ENCODE data around the gene MRPL23.

Gene MRPL23

GRCh38 chr11:1921574-1922141 is 25.5 kb upstream of the MRPL23 start:
- DNase-seq: no peak

- no peak for DNase-seq
Observed at GRCh38 chr11:1922481-1923081, 24.6 kb upstream of the MRPL23 start.

DNA sequence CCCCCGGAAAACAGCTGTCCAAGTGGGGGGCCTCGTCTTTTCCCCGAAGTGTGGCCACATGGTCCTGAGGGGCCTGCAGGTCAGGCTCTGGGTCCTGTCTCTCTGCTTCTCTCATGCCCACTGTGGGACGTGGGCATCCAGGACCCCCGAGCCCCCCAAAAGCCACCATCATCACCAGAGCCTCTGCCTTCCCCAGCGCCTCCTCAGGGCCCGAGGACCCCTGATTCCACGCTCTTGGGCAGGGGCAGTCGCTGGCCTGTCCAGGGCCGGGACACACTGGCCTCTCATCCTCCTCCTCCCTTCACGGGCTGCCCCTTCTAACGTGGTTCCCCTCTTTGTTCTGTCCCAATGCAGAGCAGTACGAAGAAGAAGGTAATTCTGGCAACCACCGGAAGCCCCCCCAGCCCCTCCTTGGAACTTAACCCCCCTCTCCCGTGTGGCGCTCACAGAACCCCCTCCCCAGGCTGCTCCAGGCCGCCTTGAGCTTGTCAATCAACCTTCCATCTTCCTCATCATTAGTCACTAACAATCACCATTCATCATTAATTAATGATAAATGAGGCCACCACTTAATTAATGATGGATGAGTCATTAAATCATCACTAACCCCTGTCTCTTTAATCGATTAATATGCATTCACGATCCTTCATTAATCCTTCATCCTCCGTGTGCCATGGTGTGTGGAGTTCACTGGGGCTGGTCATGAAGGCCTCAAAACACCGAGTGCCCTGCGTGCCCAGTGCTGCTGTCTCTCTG is 23.8 kb upstream of the MRPL23 start:
- DNase-seq: no peak

- no peak for DNase-seq
Observed at GRCh38 chr11:1924181-1924580, 23.0 kb upstream of the MRPL23 start.

GRCh38 chr11:1924646-1925372 is 22.3 kb upstream of the MRPL23 start:
- no peak for DNase-seq

GRCh38 chr11:1925373-1926155 is 21.6 kb upstream of the MRPL23 start:
- DNase-seq: no peak

DNA sequence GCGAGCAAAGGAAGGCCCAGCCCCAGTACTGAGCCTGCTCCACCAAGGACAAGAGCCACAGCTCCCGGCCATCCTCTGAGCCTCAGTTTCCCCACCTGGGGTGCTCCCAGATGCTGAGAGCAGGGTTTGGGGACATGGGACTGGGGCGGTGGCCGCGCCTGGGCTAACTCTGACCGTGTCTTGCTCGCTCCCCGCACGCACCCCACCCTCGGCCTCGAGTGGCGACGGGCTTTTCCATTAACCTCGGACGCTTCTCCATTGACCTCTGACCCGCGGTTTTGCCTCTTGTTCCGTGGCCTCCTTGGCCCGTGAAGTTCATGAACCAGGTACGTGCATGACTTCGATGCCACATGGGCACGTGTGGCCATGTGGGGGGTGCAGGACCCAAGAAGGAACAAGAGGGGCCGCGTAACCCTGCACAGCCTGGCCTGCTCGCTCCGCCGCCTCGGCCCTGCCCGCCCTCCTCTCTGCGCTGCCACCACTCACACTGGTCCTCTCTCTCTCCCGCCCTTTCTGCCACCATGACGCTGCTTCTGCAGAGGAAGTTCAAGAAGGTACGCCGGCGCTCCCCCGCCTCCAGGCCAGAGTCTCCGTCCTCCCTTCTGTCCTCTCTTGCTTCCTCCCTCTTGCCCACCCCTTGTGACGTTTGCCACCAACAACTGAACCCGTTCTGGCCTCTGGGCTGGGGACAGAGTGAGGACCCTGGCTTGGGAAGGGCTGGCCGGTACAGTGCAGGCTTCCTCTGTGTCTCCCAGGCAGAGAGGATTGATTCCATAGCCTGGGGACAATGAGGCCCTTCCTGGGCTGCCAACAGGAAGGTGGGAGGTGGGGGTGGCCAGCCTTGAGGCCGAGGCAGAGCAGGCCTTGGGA is 20.7 kb upstream of the MRPL23 start:
- no peak for DNase-seq

- DNase-seq: no peak
Observed at GRCh38 chr11:1927026-1927847, 19.9 kb upstream of the MRPL23 start.

GRCh38 chr11:1927848-1928469 is 19.2 kb upstream of the MRPL23 start:
- DNase-seq: no peak

- no peak for DNase-seq
Observed at GRCh38 chr11:1928470-1928890, 18.7 kb upstream of the MRPL23 start.

DNA sequence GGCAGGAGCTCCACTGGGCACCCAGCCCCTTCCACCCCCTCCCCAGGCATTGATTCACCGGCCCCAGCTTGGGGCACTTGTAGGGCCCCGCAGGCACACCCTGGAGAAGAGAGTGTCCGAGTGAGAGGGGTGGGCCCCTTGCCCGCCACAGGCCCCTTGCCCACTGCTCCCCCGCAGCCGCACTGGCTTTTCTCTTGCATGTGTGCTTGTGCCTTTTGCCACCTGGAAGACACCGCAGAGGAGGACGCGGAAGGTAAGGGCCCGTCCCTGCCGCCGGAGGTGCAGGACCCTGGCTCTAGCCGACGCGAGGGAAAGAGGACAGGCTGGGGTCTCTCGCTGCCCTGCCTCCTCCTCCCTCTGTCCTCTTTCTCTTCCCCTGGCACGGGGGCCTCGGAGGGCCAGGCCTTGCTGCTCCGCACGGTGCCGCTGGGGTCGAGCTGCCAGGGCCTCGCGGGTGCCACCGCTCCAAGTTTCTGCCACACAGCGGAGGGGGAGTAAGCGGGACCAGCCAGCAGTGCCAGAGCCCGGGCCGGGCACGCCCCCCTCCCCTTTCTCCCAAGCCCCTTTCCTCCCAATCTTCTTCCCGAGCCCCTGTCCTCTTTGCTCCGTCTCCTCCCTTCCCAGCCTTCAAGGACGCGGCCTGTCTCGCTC is 18.1 kb upstream of the MRPL23 start:
- no peak for DNase-seq

DNA sequence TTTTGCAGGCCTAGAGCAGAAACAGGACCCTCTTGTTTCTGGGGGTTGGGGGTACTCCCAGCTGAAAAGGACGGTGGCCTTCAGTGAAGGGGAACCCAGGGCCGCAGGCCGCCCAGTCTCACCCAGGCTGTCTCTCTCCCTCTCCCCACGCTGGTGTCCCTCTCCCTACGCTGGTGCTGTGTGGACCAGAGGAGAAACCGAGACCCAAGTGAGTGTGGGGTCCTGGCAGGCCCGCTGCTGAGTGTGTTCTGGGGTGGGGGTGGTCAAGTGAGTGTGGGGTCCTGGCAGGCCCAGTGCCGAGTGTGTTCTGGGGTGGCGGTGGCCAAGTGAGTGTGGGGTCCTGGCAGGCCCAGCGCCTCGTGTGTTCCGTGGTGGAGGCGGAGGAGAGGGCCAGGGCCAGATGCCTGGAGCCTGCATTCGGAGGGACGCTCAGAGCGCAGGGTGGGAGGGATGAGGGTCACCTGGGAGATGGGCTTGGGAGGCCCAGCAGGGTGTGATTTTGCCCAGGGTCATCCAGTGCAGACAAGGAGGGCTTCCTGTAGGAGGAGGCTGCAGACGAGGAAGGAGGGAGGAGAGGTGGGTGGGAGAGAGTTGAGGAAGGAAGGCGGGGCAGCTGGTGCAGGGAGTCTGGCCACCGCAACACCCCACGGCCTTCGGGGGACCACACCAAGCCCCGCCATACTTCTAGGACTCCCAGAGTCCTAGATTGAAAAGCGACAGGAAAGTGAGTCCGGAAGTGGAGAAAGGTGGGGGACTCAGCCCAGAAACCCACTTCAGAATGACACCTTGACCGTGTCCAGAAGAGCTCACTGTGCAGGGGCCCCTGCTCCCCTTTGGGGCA is 17.3 kb upstream of the MRPL23 start:
- DNase-seq: no peak

GRCh38 chr11:1930462-1930830 is 16.7 kb upstream of the MRPL23 start:
- DNase-seq: no peak

GRCh38 chr11:1931341-1932104 is 15.6 kb upstream of the MRPL23 start:
- no peak for DNase-seq

DNA sequence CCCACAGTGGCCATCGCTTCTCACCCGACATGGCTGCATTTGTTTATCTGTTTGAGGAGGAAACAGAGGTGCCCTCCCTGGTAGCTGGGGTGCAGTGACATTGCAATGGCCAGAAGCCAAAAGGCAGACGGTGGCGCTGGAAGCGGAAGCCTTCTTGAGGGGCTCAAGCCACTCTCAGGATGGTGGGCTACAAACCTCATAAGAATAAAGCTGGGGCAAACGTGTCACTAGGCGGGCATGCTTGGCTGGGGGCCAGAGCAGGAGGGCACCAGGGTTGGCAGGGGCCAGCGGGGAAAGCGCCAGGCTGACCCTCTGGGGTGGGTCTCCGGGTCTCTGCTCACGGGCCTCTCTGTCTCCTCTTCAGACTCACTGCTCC is 15.0 kb upstream of the MRPL23 start:
- DNase-seq: no peak

- no peak for DNase-seq
Observed at GRCh38 chr11:1932681-1933080, 14.5 kb upstream of the MRPL23 start.

DNA sequence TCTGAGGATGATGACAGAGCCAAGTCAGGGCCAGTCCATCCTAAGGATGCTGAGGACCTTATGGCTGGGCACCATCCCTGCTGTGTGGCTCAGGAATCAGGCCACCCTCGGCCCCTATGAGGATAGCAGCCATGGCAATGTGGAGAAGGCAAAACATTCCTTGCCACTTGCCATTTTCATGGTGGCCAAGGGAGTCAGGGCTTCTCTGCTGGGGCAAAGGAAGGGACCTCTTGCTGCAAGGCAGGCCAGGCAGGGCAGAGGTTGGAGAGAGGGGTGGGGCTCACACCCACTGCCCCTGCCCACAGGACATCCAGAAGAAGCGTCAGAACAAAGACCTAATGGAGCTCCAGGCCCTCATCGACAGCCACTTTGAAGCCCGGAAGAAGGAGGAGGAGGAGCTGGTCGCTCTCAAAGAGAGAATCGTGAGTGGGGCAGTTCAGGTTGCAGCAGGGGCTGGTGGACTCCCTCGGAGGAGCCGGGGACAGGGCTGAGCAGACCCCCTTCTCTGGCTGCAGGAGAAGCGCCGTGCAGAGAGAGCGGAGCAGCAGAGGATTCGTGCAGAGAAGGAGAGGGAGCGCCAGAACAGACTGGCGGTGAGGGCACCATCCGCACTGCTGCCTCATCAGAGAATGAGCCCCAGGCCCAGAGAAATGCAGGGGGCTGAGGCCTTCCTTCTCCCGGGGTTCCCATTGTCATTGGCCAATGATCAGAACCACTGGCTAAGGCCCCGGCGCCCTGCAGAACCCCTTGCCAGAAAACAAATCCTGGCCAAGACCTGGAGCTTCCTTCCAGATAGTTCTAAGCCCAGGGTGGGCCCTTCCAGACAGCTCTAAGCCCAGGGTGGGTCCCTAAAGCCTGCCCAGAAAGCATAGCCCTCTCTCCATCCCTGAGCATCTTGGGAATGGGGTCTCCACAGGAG is 13.5 kb upstream of the MRPL23 start:
- DNase-seq: no peak
